GM18526 (cell line): Measurements from ENCODE around the gene TM9SF1.

Experiments used
- POLR2A ChIP-seq: IDR thresholded peaks from 3 replicates; pipeline ENCODE4 v1.6.1; 2011; ENCODE audit not compliant: insufficient read length; ENCODE audit errors: extremely low read depth

TM9SF1 gene

DNA sequence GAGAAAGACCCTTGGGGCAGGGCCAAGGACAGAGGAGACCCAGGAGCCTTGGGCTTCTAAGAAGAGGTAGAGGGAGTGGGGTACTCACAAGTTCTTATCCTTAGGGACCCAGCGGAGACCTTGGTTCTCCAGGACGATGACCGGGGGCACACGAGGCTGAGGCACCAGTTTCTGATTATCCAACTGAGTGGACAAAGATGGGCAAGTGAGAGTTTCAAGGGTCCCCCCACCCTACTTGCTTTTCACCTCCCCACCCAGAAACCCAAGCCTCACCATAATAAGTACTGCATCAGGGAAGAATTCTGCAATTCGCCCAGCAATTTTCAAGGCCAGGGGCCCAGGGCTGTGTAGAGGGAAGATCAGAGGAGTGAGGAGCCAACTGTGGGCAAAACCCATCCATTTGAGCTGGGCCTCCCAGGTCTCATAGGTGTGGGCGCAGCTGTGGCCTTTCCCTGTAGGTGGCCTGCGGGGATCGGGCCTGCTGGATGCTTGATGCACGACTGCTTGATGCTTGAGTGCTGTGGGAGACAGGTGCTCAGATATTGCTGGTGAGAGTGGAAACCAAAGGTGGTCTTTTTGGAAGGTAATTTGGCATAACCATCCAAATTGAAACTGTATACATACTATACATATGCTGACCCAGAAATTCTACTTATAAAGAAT is 55.8 kb downstream of the TM9SF1 start:
- no peak for TF ChIP-seq POLR2A
